HG03354 (cell line): ENCODE measurements around the gene SCUBE1.

ENCODE experiments used
- ATAC-seq: cut with Tn5 transposase; IDR thresholded peaks from one replicate; pipeline ENCODE4 v1.9.1; 2021; ENCODE audit warnings: mild to moderate bottlenecking; ENCODE audit not compliant: unreplicated experiment, poor library complexity, severe bottlenecking

Gene SCUBE1

GRCh38 chr22:43208703-43209522 is 134.3 kb downstream of the SCUBE1 start:
- no peak for ATAC-seq

GRCh38 chr22:43207849-43208702 is 135.1 kb downstream of the SCUBE1 start:
- no peak for ATAC-seq

- ATAC-seq = no peak
Observed at GRCh38 chr22:43207386-43207785, 135.8 kb downstream of the SCUBE1 start.

- ATAC-seq = no peak
Observed at GRCh38 chr22:43206509-43207161, 136.5 kb downstream of the SCUBE1 start.

- no peak for ATAC-seq
Observed at GRCh38 chr22:43205748-43206508, 137.2 kb downstream of the SCUBE1 start.

GRCh38 chr22:43205261-43205691 is 137.9 kb downstream of the SCUBE1 start:
- no peak for ATAC-seq

- no peak for ATAC-seq
Observed at GRCh38 chr22:43203471-43203981, 139.6 kb downstream of the SCUBE1 start.

GRCh38 chr22:43202756-43203410 is 140.3 kb downstream of the SCUBE1 start:
- no peak for ATAC-seq

- no peak for ATAC-seq
Observed at GRCh38 chr22:43202326-43202725, 140.8 kb downstream of the SCUBE1 start.

- ATAC-seq = no peak
Observed at GRCh38 chr22:43201486-43202219, 141.5 kb downstream of the SCUBE1 start.

GRCh38 chr22:43200555-43200954 is 142.6 kb downstream of the SCUBE1 start:
- no peak for ATAC-seq

- ATAC-seq = no peak
Observed at GRCh38 chr22:43200031-43200430, 143.1 kb downstream of the SCUBE1 start.

GRCh38 chr22:43199541-43199940 is 143.6 kb downstream of the SCUBE1 start:
- ATAC-seq = no peak

- ATAC-seq = no peak
Observed at GRCh38 chr22:43198936-43199335, 144.2 kb downstream of the SCUBE1 start.

GRCh38 chr22:43198126-43198525 is 145.0 kb downstream of the SCUBE1 start:
- no peak for ATAC-seq

- no peak for ATAC-seq
Observed at GRCh38 chr22:43197271-43197941, 145.8 kb downstream of the SCUBE1 start.

- ATAC-seq = no peak
Observed at GRCh38 chr22:43191831-43192230, 151.3 kb downstream of the SCUBE1 start.
